K562 (cell line): ENCODE data around the gene PUM1. TPM values are rescaled to one million over a fixed set of nuclear protein-coding genes. Genes with fewer than 3 reads are reported as not detected.

Experiments used
- ASH1L ChIP-seq: fragments of 450-650 bp; IDR thresholded peaks from 2 replicates; pipeline ENCODE4 v1.6.1; 2018; ENCODE audit warnings: borderline replicate concordance, mild to moderate bottlenecking, low read depth; ENCODE audit not compliant: partially characterized antibody
- CBFA2T3 ChIP-seq: fragments of 450-650 bp; IDR thresholded peaks from 2 replicates; pipeline ENCODE4 v1.6.1; 2017
- CTBP1 ChIP-seq: fragments of 450-650 bp; IDR thresholded peaks from 2 replicates; pipeline ENCODE4 v1.6.1; 2016; ENCODE audit warnings: borderline replicate concordance
- ERF ChIP-seq: fragments of 450-650 bp; formaldehyde crosslinking; IDR thresholded peaks from 2 replicates; pipeline ENCODE4 v1.4.0; 2020; ENCODE audit warnings: mild to moderate bottlenecking, mixed read lengths
- ETV1 ChIP-seq: fragments of 450-650 bp; conservative IDR thresholded peaks from 2 replicates; pipeline ENCODE4 v1.6.1; 2016; ENCODE audit warnings: missing genetic modification characterization, control low read depth, low read depth, missing compliant biosample characterization
- HNRNPL ChIP-seq: fragments of 200-400 bp; formaldehyde crosslinking; IDR thresholded peaks from 2 replicates; pipeline ENCODE4 v1.6.1; 2017; ENCODE audit warnings: low read depth, mild to moderate bottlenecking, low read length
- NCOA6 ChIP-seq: fragments of 450-650 bp; IDR thresholded peaks from 2 replicates; pipeline ENCODE4 v1.6.1; 2017; ENCODE audit warnings: mild to moderate bottlenecking
- PCBP1 ChIP-seq: fragments of 200-400 bp; formaldehyde crosslinking; IDR thresholded peaks from 2 replicates; pipeline ENCODE4 v1.6.1; 2018; ENCODE audit warnings: mild to moderate bottlenecking, low read depth, low read length; ENCODE audit not compliant: poor library complexity, severe bottlenecking
- PTRF ChIP-seq: fragments of 450-650 bp; IDR thresholded peaks from 2 replicates; pipeline ENCODE4 v1.6.1; 2016; ENCODE audit warnings: mild to moderate bottlenecking, missing genetic modification characterization, missing compliant biosample characterization
- RAD21 ChIP-seq, 2 experiments: fragments of 250-450 bp in 1 of 2; fragments of 450-650 bp in 1 of 2; sonication (Bioruptor Pico) in 1 of 2; formaldehyde crosslinking in 1 of 2; IDR thresholded peaks in 1 of 2; conservative IDR thresholded peaks in 1 of 2; 2 replicates each; pipeline versions ENCODE4 v1.4.0 to v1.8.0; 2020 to 2022; ENCODE audit warnings: mild to moderate bottlenecking in 2 of 2, moderate library complexity in 1 of 2
- SMARCA4 ChIP-seq: fragments of 450-650 bp; IDR thresholded peaks from 2 replicates; pipeline ENCODE4 v1.6.1; 2016
- SP1 ChIP-seq: sonication (generic); formaldehyde crosslinking; IDR thresholded peaks from 2 replicates; pipeline ENCODE4 v1.8.1; 2022; ENCODE audit warnings: mild to moderate bottlenecking, missing genetic modification reagents
- TBP ChIP-seq: optimal IDR thresholded peaks from 2 replicates; pipeline ENCODE3; 2011; ENCODE audit warnings: low read depth, low read length, improper control_type of control experiment
- ZNF12 ChIP-seq: sonication (generic); formaldehyde crosslinking; IDR thresholded peaks from 2 replicates; pipeline ENCODE4 v1.4.0; 2020; ENCODE audit warnings: mild to moderate bottlenecking, missing genetic modification reagents
- ZNF347 ChIP-seq: fragments of 450-650 bp; formaldehyde crosslinking; IDR thresholded peaks from 2 replicates; pipeline ENCODE4 v1.4.0; 2020; ENCODE audit warnings: low read depth, mild to moderate bottlenecking, moderate library complexity
- polyA plus RNA-seq, 8 experiments: library from polyadenylated mRNA; depleted of rRNA in 4 of 8; stranded (reverse) in 5 of 8; unstranded in 3 of 8; fragments of >200 nt; fragmentation: Nextera tagmentation in 2 of 8; fragmentation: Illumina TruSeq in 1 of 8; extraction: Ambion mirVana in 2 of 8; extraction: Trizol in 1 of 8; gene quantifications; 2 replicates each; pipeline versions ENCODE4 v1.2.1 to v1.2.3, GENCODE V29; 2011 to 2014; ENCODE audit warnings: inconsistent platforms in 1 of 8, missing spikeins in 1 of 8
- total RNA-seq, 7 experiments: library from RNA; depleted of rRNA in 6 of 7; stranded (reverse); fragments of >200 nt in 6 of 7; fragmentation: Illumina TruSeq in 2 of 7; extraction: Trizol in 2 of 7; gene quantifications; 2 replicates each; pipeline versions ENCODE4 v1.2.1 to v1.2.3, GENCODE V29; 2011 to 2021; ENCODE audit warnings: low replicate concordance in 1 of 7
- TF ChIP-seq, protein P1 (sequence below), 2 experiments: IDR thresholded peaks in 1 of 2; conservative IDR thresholded peaks in 1 of 2; 2 replicates each; pipeline ENCODE4 v1.6.1; 2016; ENCODE audit warnings: low read depth in 2 of 2, mild to moderate bottlenecking in 1 of 2, missing compliant biosample characterization in 1 of 2, missing genetic modification characterization in 1 of 2, moderate library complexity in 1 of 2
- TF ChIP-seq, protein P2 (sequence below): fragments of 250-450 bp; sonication (Bioruptor Pico); IDR thresholded peaks from 2 replicates; pipeline ENCODE4 v1.4.0; 2020; ENCODE audit warnings: mild to moderate bottlenecking, moderate library complexity
- TF ChIP-seq, protein P3 (sequence below): sonication (generic); formaldehyde crosslinking; IDR thresholded peaks from 2 replicates; pipeline ENCODE4 v1.8.0; 2022; ENCODE audit warnings: mild to moderate bottlenecking, low read depth, missing genetic modification reagents
- TF ChIP-seq, protein P4 (sequence below), 2 experiments: fragments of 450-650 bp; conservative IDR thresholded peaks; 2 replicates each; pipeline ENCODE4 v1.6.1; 2017; ENCODE audit warnings: mild to moderate bottlenecking in 2 of 2, moderate library complexity in 2 of 2

The PUM1 gene
- total and polyA plus RNA-seq, 9 of the 15 experiments (the other 6 are each of a cell fraction or from before 2014, with no cell fraction given), result 37.7 to 104 (median 55.7) TPM

DNA sequence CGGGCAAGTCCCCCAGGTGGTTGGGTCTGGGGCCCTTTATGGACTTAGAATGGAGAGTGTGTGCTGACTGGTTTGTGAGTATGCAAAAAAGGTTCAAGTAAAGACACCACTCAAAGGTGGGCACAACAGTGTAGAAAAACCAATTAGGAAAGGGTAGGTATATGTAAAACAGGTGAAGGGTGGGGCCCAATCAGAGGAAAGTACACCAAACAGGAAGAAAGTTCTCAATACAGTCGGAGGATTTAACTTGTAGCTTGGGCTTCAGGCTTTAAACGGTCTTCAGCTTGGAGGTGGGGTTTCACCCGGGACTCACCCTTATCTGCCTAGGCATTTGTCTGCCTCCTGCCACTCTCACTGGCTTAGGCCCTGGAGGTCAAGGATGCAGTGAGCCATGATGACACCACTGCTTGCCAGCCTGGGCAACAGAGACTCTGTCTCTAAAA lies 6.8 kb upstream of the PUM1 start (continued):
- TF ChIP-seq, protein P1, sequence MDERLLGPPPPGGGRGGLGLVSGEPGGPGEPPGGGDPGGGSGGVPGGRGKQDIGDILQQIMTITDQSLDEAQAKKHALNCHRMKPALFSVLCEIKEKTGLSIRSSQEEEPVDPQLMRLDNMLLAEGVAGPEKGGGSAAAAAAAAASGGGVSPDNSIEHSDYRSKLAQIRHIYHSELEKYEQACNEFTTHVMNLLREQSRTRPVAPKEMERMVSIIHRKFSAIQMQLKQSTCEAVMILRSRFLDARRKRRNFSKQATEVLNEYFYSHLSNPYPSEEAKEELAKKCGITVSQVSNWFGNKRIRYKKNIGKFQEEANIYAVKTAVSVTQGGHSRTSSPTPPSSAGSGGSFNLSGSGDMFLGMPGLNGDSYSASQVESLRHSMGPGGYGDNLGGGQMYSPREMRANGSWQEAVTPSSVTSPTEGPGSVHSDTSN (CRISPR knock-in tag; IDR thresholded peaks at IDR 0.05; ENCODE audit: low read depth), result peak; percentile 33; the same call in 1 of the 2 replicates
- TF ChIP-seq, protein P1 (tag; conservative IDR thresholded peaks at IDR 0.05; ENCODE audit: low read depth), result peak; percentile 72
- TF ChIP-seq TBP (peak; percentile 48), ERF (CRISPR knock-in tag) (no peak), PCBP1 (no peak), SMARCA4 (peak; percentile 68), ZNF347 (CRISPR knock-in tag) (no peak), SP1 (CRISPR knock-in tag) (no peak), NCOA6 (no peak), ASH1L (no peak), HNRNPL (no peak), CTBP1 (0 out of 2 replicates have a peak, but pooled peaks have one; percentile 55), ETV1 (tag) (peak; percentile 57), CBFA2T3 (peak; percentile 41), RAD21 (CRISPR knock-in tag; conservative IDR thresholded peaks at IDR 0.05 in 1 of 2, IDR thresholded peaks at IDR 0.05 in 1 of 2) (no peak), PTRF (tag) (no peak), ZNF12 (CRISPR knock-in tag) (no peak)
- TF ChIP-seq, protein P2, sequence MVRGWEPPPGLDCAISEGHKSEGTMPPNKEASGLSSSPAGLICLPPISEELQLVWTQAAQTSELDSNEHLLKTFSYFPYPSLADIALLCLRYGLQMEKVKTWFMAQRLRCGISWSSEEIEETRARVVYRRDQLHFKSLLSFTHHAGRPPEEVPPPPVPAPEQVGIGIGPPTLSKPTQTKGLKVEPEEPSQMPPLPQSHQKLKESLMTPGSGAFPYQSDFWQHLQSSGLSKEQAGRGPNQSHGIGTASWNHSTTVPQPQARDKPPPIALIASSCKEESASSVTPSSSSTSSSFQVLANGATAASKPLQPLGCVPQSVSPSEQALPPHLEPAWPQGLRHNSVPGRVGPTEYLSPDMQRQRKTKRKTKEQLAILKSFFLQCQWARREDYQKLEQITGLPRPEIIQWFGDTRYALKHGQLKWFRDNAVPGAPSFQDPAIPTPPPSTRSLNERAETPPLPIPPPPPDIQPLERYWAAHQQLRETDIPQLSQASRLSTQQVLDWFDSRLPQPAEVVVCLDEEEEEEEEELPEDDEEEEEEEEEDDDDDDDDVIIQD (CRISPR knock-in tag), result no peak
- TF ChIP-seq, protein P3, sequence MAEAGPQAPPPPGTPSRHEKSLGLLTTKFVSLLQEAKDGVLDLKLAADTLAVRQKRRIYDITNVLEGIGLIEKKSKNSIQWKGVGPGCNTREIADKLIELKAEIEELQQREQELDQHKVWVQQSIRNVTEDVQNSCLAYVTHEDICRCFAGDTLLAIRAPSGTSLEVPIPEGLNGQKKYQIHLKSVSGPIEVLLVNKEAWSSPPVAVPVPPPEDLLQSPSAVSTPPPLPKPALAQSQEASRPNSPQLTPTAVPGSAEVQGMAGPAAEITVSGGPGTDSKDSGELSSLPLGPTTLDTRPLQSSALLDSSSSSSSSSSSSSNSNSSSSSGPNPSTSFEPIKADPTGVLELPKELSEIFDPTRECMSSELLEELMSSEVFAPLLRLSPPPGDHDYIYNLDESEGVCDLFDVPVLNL (CRISPR knock-in tag), result no peak
- TF ChIP-seq, protein P4, sequence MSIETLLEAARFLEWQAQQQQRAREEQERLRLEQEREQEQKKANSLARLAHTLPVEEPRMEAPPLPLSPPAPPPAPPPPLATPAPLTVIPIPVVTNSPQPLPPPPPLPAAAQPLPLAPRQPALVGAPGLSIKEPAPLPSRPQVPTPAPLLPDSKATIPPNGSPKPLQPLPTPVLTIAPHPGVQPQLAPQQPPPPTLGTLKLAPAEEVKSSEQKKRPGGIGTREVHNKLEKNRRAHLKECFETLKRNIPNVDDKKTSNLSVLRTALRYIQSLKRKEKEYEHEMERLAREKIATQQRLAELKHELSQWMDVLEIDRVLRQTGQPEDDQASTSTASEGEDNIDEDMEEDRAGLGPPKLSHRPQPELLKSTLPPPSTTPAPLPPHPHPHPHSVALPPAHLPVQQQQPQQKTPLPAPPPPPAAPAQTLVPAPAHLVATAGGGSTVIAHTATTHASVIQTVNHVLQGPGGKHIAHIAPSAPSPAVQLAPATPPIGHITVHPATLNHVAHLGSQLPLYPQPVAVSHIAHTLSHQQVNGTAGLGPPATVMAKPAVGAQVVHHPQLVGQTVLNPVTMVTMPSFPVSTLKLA (conservative IDR thresholded peaks at IDR 0.05), result 0 out of 4 replicates have a peak, but pooled peaks of 1 of the 2 experiments have one; percentile 34
